Mucosa of descending colon (tissue), 3 donors: ENCODE measurements around the gene OPN1MW2. TPM values are rescaled to one million over a fixed set of nuclear protein-coding genes. Genes with fewer than 3 reads are reported as not detected.
"Not testable (repeated sequence)": the region's sequence is repeated elsewhere in the genome, so short reads cannot be mapped to it uniquely, and the experiment has no call there.

ENCODE experiments used
- ATAC-seq: fragments of 200-7000 bp; cut with Tn5 transposase; one replicate; pipeline ENCODE4 v1.9.1; 2020; ENCODE audit warnings: mild to moderate bottlenecking, moderate library complexity
- DNase-seq, 3 donors: peaks; one replicate each; pipeline ENCODE4 v3.0.0-alpha.2; 2020
- H3K36me3 ChIP-seq: fragments of 200-600 bp; one replicate; pipeline ENCODE4 v1.8.0; 2021; ENCODE audit warnings: low read depth, mild to moderate bottlenecking
- H3K4me1 ChIP-seq: fragments of 200-600 bp; one replicate; pipeline ENCODE4 v1.8.0; 2021; ENCODE audit warnings: low read depth, mild to moderate bottlenecking
- H3K4me3 ChIP-seq: fragments of 200-600 bp; one replicate; pipeline ENCODE4 v1.8.0; 2021; ENCODE audit warnings: mild to moderate bottlenecking
- H3K9me3 ChIP-seq: fragments of 200-600 bp; one replicate; pipeline ENCODE4 v1.8.0; 2021; ENCODE audit warnings: mild to moderate bottlenecking
- intact Hi-C, 2 donors: fragments of 100-400 bp; cut with DNase I in 1 of 2; cut with micrococcal nuclease in 1 of 2; formaldehyde crosslinking; loops; one replicate each; pipeline versions ENCODE4 v1.11.0 to v1.11.1; 2022; cut with DNase I, micrococcal nuclease
- total RNA-seq, 3 donors: library from RNA; stranded (reverse); fragmentation: NEBNext Ultra II Directional in 2 of 3; extraction: Animal tissue kit (Norgen Biotek cat#: 25700) in 2 of 3; gene quantifications; one replicate each; pipeline versions ENCODE4 v1.2.1 to v1.2.4, GENCODE V29; 2021 to 2023
- donor health status: DM: no; HTN: no; CAD: no; lungs with moderate emphysema.
- donor health status: DM: no; HTN: no; CAD: no.
- donor health status: DM: no; HTN: yes; CAD: no.

Gene OPN1MW2
- total RNA-seq, 3 donors from 2014 or later, result not detected

DNA sequence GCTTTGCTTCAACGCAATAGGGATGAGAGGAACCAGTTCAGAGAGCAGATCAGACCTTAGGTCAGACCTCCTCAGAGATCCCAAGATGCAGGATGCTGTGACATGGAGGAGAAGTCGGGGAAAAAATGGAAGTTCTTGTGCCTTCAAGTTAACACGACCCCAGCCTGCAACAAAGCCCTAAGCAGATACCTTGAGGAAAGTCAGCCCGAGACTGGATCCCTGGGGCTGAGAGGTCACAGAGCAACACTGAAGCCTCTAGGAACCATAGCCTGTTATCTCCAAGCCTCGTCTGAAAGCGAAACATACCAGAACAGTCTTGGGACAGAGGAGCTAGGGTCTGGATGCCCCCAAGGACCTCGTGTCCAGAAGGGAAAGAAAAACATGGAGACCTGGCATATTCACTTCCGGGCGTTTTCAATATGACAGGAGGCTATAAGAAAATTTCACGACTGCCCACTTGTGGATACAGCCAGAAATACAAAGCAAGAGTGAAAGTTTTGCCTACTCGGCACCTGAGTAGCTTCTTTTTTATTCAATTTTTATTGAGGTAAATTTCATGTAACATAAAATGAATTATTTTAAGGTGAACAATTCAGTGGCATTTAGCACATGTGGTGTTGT, 19.5 kb downstream of the OPN1MW2 start:
- H3K4me1 ChIP-seq, H3K4me3 ChIP-seq, H3K36me3 ChIP-seq, H3K9me3 ChIP-seq, ATAC-seq, intact Hi-C loops: not testable (repeated sequence)
- DNase-seq, result peak in 1 of 3 donors; percentile 0

GRCh38 chrX:154239982-154240503, 20.5 kb downstream of the OPN1MW2 start:
- ATAC-seq, H3K4me1 ChIP-seq, H3K4me3 ChIP-seq, intact Hi-C loops, H3K9me3 ChIP-seq, H3K36me3 ChIP-seq: not testable (repeated sequence)
- DNase-seq, result peak in 1 of 3 donors; percentile 10

DNA sequence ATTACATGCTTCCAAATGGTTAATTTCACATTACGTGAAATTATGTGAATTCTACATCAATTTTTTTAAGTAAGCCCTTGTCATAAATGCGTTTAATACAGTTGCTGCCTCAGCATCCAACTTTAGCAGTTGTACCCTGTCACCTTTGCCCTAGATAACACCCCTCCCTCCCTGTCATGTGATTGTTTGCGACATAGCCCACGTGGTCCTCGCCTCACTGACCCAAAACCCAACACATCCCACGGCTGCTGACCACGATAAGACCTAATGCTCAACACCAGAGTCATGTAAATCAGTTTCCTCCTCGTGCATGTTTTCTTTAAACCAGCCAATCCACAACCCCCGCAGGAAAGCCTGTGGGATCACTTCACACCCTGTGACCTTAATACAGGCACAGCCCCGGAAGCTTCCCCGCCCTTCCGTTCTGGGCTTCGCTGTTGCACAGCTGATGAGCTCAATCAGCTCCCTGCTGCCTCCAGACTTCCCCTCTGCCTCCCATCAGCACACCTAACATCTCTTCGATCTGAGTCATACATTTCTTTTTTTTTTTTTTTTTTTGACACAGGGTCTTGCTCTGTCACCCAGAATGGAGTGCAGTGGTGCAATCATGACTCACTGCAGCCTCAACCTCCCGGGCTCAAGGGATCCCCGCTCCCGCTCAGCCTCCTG, 28.0 kb downstream of the OPN1MW2 start:
- H3K4me3 ChIP-seq, H3K4me1 ChIP-seq, intact Hi-C loops, DNase-seq, H3K9me3 ChIP-seq, H3K36me3 ChIP-seq: not testable (repeated sequence)
- peak; percentile 93 for ATAC-seq

DNA sequence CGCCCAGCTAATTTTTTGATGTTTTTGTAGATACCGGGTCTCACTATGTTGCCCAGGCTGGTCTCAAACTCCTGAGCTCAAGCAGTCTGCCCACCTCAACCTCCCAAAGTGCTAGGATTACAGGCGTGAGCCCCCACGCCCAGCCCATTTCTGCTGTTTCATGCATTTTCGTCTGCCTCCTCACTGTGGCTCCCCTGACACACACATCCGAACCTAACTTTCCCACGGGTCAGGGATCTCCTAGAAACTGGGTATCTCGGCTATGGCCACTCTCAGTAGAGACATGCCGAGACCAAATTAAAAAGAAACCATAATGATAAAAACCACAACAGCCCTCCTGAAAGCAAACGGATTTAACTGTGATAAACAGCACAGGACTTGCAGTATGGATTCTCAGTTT, 28.5 kb downstream of the OPN1MW2 start:
- DNase-seq, H3K4me3 ChIP-seq, H3K36me3 ChIP-seq, H3K9me3 ChIP-seq, H3K4me1 ChIP-seq, intact Hi-C loops, ATAC-seq: not testable (repeated sequence)

DNA sequence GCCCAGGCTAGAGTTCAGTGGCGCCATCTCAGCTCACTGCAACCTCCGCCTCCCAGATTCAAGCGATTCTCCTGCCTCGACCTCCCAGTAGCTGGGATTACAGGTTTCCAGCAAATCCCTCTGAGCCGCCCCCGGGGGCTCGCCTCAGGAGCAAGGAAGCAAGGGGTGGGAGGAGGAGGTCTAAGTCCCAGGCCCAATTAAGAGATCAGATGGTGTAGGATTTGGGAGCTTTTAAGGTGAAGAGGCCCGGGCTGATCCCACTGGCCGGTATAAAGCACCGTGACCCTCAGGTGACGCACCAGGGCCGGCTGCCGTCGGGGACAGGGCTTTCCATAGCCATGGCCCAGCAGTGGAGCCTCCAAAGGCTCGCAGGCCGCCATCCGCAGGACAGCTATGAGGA, 37.7 kb downstream of the OPN1MW2 start, which contains the start of gene OPN1MW3:
Gene OPN1MW3, plus strand, starts transcription at position 301 of the 400 bp plus-strand sequence. Its CDS starts 38 bp downstream, at position 339.
- H3K4me1 ChIP-seq, H3K4me3 ChIP-seq, H3K36me3 ChIP-seq, DNase-seq, intact Hi-C loops, ATAC-seq, H3K9me3 ChIP-seq: not testable (repeated sequence)

DNA sequence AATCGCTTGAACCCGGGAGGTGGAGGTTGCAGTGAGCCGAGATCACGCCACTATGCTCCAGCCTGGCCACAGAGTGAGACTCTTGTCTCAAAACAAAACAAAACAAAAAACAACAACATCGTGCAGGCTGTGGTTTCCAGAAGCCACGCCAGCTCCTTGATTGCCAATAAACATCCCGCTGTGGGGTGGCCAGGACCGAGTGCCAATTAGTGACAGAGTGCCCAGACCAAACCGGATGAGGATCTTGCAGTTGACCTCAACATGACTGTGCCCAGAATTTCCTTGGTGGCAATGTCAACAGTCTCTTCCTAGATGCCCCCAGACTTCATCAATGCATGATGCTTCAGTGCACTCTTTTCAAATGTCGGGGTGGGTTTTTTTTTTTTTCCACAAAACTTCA, 39.2 kb downstream of the OPN1MW2 start:
- H3K4me3 ChIP-seq, H3K4me1 ChIP-seq, ATAC-seq, H3K36me3 ChIP-seq, DNase-seq, H3K9me3 ChIP-seq, intact Hi-C loops: not testable (repeated sequence)

GRCh38 chrX:154263072-154263471, 43.5 kb downstream of the OPN1MW2 start:
- ATAC-seq, H3K4me3 ChIP-seq, H3K4me1 ChIP-seq, H3K9me3 ChIP-seq, H3K36me3 ChIP-seq, DNase-seq, intact Hi-C loops: not testable (repeated sequence)

GRCh38 chrX:154269245-154269644, 49.7 kb downstream of the OPN1MW2 start:
- H3K4me1 ChIP-seq, H3K4me3 ChIP-seq, H3K36me3 ChIP-seq, DNase-seq, ATAC-seq, H3K9me3 ChIP-seq, intact Hi-C loops: not testable (repeated sequence)

Other genes with a start within 250 kb of the OPN1MW2 start
- gene HCFC1, start 247.9 kb upstream of the OPN1MW2 start, total RNA-seq, result 10 to 100 TPM; 36.3 to 56.5 (median 48.2) TPM
- gene TMEM187, start 247.0 kb upstream of the OPN1MW2 start, total RNA-seq, result 1 to 10 TPM; 4.8 to 7.9 (median 7.8) TPM
- gene IRAK1, start 199.9 kb upstream of the OPN1MW2 start, total RNA-seq, result 10 to 100 TPM; 66.5 to 96.0 (median 85.2) TPM
- gene MECP2, start 122.0 kb upstream of the OPN1MW2 start, total RNA-seq, result 10 to 100 TPM; 33.5 to 55.6 (median 35.6) TPM
- not detected for gene OPN1LW, start 75.5 kb upstream of the OPN1MW2 start, total RNA-seq
- gene OPN1MW, start 37.2 kb upstream of the OPN1MW2 start, total RNA-seq, result not detected
- gene OPN1MW3, start 37.8 kb downstream of the OPN1MW2 start, total RNA-seq, result not detected
- gene TEX28, start 75.4 kb downstream of the OPN1MW2 start, total RNA-seq, result not detected
- gene TKTL1, start 76.0 kb downstream of the OPN1MW2 start, total RNA-seq, result not detected
- 1,000 to 10,000 TPM in 1 of 3 donors, 100 to 1,000 TPM in 2; 164 to 4,590 (median 513) TPM for gene FLNA, start 154.9 kb downstream of the OPN1MW2 start, total RNA-seq
- gene EMD, start 159.5 kb downstream of the OPN1MW2 start, total RNA-seq, result 10 to 100 TPM; 32.3 to 73.0 (median 41.0) TPM
- gene RPL10, start 178.6 kb downstream of the OPN1MW2 start, total RNA-seq, result 1,000 to 10,000 TPM; 2,179 to 2,606 (median 2,424) TPM
- 10 to 100 TPM; 18.1 to 30.8 (median 25.6) TPM for gene DNASE1L1, start 189.5 kb downstream of the OPN1MW2 start, total RNA-seq
- gene TAFAZZIN, start 191.8 kb downstream of the OPN1MW2 start, total RNA-seq, result 10 to 100 TPM; 38.2 to 44.7 (median 43.2) TPM
- gene ATP6AP1, start 208.9 kb downstream of the OPN1MW2 start, total RNA-seq, result 10 to 100 TPM; 78.1 to 95.8 (median 95.2) TPM
- gene GDI1, start 217.4 kb downstream of the OPN1MW2 start, total RNA-seq, result 100 to 1,000 TPM in 1 of 3 donors, 10 to 100 TPM in 2; 67.1 to 117 (median 68.1) TPM
- gene FAM50A, start 224.4 kb downstream of the OPN1MW2 start, total RNA-seq, result 10 to 100 TPM; 46.2 to 65.1 (median 50.5) TPM
- gene PLXNA3, start 238.5 kb downstream of the OPN1MW2 start, total RNA-seq, result 10 to 100 TPM; 24.8 to 66.1 (median 51.7) TPM